Measurements from ENCODE around the gene ATXN1. TPM values are rescaled to one million over a fixed set of nuclear protein-coding genes. Genes with fewer than 3 reads are reported as not detected.

The ATXN1 gene
- total and polyA plus RNA-seq, 2 of the 13 experiments (the other 11 are each of a cell fraction or from before 2014, with no cell fraction given), result 20.7 to 39.5 TPM

GRCh38 chr6:16681260-16681873 is 79.9 kb downstream of the ATXN1 start (continued):
- TF ChIP-seq ZNF646 (CRISPR knock-in tag; IDR thresholded peaks at IDR 0.05) (no peak), IKZF5 (CRISPR knock-in tag; IDR thresholded peaks at IDR 0.05) (no peak), ESRRA (CRISPR knock-in tag; IDR thresholded peaks at IDR 0.05; ENCODE audit: low read depth) (no peak), PRDM10 (CRISPR knock-in tag; IDR thresholded peaks at IDR 0.05; ENCODE audit: low read depth) (no peak), KLF12 (CRISPR knock-in tag; IDR thresholded peaks at IDR 0.05; ENCODE audit: borderline replicate concordance) (no peak), FOXO1 (CRISPR knock-in tag; IDR thresholded peaks at IDR 0.05) (peak; percentile 62; the same call in 1 of the 2 replicates), SNAPC4 (CRISPR knock-in tag; IDR thresholded peaks at IDR 0.05) (no peak), NKX3-1 (CRISPR knock-in tag; IDR thresholded peaks at IDR 0.05) (no peak), ZFP62 (CRISPR knock-in tag; IDR thresholded peaks at IDR 0.05) (no peak), MATR3 (CRISPR knock-in tag; IDR thresholded peaks at IDR 0.05) (no peak)
